ENCODE data around the gene PNPLA8.

DNA sequence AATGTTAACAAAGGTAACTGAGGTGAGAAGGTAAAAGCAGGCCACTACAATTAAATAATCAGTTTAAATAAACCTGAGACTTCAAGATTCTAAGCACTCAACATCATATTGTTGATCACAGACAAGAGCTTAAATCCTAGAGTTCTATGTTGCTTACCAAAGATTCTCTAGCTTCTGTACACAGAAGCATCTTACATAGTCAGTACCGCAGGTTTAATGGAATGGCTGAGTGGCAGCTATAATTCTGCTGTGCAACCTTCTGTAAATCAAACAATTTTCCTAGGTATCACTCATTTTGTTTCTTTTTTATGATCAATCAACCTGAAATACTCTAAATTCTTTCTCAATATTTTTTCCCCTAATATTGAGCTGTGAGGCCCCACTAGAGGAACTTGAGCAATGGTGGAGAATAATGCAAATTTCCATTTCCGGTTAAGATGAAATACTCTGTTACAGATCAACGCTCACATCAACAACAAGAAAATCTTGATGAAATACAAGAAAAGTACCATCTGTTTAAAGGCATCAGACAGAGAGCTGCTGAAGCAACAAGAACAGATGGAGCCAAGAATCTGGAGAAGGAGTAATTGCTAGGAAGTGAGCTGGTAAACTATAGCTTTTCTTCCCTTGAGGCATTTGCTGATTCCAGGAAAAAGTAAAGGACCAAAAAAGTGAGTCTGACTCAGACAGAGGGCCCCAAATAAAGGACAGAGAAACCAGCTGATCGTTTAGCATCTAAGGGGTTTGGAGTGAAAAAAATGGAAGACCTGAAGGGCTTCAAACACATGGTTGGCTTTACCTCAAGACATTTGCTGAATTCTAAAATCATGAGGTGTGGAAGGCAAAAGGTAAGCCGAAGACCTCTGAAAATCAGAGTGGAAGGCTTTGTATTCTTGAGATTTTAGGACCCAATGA, 22.6 kb downstream of the PNPLA8 start:
- TF ChIP-seq, protein P1, sequence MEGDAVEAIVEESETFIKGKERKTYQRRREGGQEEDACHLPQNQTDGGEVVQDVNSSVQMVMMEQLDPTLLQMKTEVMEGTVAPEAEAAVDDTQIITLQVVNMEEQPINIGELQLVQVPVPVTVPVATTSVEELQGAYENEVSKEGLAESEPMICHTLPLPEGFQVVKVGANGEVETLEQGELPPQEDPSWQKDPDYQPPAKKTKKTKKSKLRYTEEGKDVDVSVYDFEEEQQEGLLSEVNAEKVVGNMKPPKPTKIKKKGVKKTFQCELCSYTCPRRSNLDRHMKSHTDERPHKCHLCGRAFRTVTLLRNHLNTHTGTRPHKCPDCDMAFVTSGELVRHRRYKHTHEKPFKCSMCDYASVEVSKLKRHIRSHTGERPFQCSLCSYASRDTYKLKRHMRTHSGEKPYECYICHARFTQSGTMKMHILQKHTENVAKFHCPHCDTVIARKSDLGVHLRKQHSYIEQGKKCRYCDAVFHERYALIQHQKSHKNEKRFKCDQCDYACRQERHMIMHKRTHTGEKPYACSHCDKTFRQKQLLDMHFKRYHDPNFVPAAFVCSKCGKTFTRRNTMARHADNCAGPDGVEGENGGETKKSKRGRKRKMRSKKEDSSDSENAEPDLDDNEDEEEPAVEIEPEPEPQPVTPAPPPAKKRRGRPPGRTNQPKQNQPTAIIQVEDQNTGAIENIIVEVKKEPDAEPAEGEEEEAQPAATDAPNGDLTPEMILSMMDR (conservative IDR thresholded peaks at IDR 0.05; ENCODE audit: low read length), result no peak
- no peak for TF ChIP-seq EZH2phosphoT487 (IDR thresholded peaks at IDR 0.05; ENCODE audit: borderline replicate concordance)

Data from Loucy (cell line).